Calu3 (cell line): ENCODE data around the gene SLC41A3. TPM values are rescaled to one million over a fixed set of nuclear protein-coding genes. Genes with fewer than 3 reads are reported as not detected.

Source experiments
- BruUV-seq: library from RNA; stranded (reverse); fragments of 400-500 nt; replicated peaks from 2 replicates; lab custom pipeline; 2021; lab: Mats Ljungman, UMichigan
- CTCF ChIA-PET: fragments of 300-600 bp; sonication (Branson Sonifier 250); formaldehyde crosslinking; loops from one replicate; lab custom pipeline; 2022; ENCODE audit warnings: antibody characterized with exemption; lab: Charles Lee
- DNase-seq: peaks from one replicate; pipeline ENCODE4 v3.0.0; 2022
- H3K27ac Mint-ChIP-seq: one replicate; pipeline ENCODE4 v1.8.0; 2022; ENCODE audit warnings: mixed read lengths; ENCODE audit not compliant: unreplicated experiment
- H3K27me3 Mint-ChIP-seq: one replicate; pipeline ENCODE4 v1.8.0; 2022; ENCODE audit warnings: mixed read lengths; ENCODE audit not compliant: unreplicated experiment
- H3K36me3 Mint-ChIP-seq: one replicate; pipeline ENCODE4 v1.8.0; 2022; ENCODE audit warnings: mild to moderate bottlenecking, moderate library complexity, mixed read lengths; ENCODE audit not compliant: insufficient read depth, unreplicated experiment
- H3K4me1 Mint-ChIP-seq: one replicate; pipeline ENCODE4 v1.8.0; 2022; ENCODE audit warnings: mild to moderate bottlenecking, low read depth, mixed read lengths; ENCODE audit not compliant: unreplicated experiment
- H3K4me3 Mint-ChIP-seq: one replicate; pipeline ENCODE4 v1.8.0; 2022; ENCODE audit warnings: mild to moderate bottlenecking, low read depth, moderate library complexity, mixed read lengths; ENCODE audit not compliant: unreplicated experiment
- H3K9me3 Mint-ChIP-seq: one replicate; pipeline ENCODE4 v1.8.0; 2022; ENCODE audit warnings: low read depth, mixed read lengths; ENCODE audit not compliant: unreplicated experiment
- CTCF ChIP-seq: fragments of 200-600 bp; IDR thresholded peaks from one replicate; pipeline ENCODE4 v1.8.0; 2022; ENCODE audit warnings: antibody characterized with exemption; ENCODE audit not compliant: unreplicated experiment
- intact Hi-C: fragments of 100-400 bp; cut with micrococcal nuclease; formaldehyde crosslinking; loops from one replicate; pipeline ENCODE4 v1.10.0; 2022; ENCODE audit not compliant: unreplicated experiment
- total RNA-seq: library from RNA; stranded (reverse); gene quantifications from 2 replicates; pipeline ENCODE4 v1.2.3, GENCODE V29; 2022

The SLC41A3 gene
- total RNA-seq, 1 experiment from 2014 or later: 101 TPM

- Mint-ChIP-seq H3K36me3 (peaks cover under 1% of the 10 kb centered on the region), H3K4me3 (no peak overlapping the region), H3K4me1 (no peaks in the 10 kb centered on the region), H3K27me3 (no peaks in the 10 kb centered on the region), H3K27ac (no peak overlapping the region), H3K9me3 (no peaks in the 10 kb centered on the region)
- intact Hi-C loops: no loop called here
- CTCF ChIA-PET: interaction anchor here (1.2 kb wide), 1 partner anchor 30 kb away, joined by 7 read pairs; no protein-coding TSS in a partner anchor
- DNase-seq: no peak
- no TSS peak for BruUV-seq
- no peak for TF ChIP-seq CTCF
Observed at GRCh38 chr3:126021224-126021623, 62.7 kb downstream of the SLC41A3 start.

GRCh38 chr3:126019683-126020082, 64.2 kb downstream of the SLC41A3 start:
- Mint-ChIP-seq H3K27ac (no peak overlapping the region), H3K4me1 (no peaks in the 10 kb centered on the region), H3K36me3 (no peaks in the 10 kb centered on the region), H3K27me3 (no peaks in the 10 kb centered on the region), H3K4me3 (no peak overlapping the region), H3K9me3 (no peaks in the 10 kb centered on the region)
- CTCF ChIA-PET: no interaction called here
- intact Hi-C loops: no loop called here
- DNase-seq: no peak
- no peak for TF ChIP-seq CTCF
- no TSS peak for BruUV-seq

GRCh38 chr3:126018995-126019394, 64.9 kb downstream of the SLC41A3 start:
- CTCF ChIA-PET: no interaction called here
- no TSS peak for BruUV-seq

GRCh38 chr3:126018545-126018944, 65.4 kb downstream of the SLC41A3 start:
- TF ChIP-seq CTCF: no peak
- no peak for DNase-seq
- intact Hi-C loops: no loop called here
- BruUV-seq: no TSS peak
- no peaks in the 10 kb centered on the region for H3K4me1 Mint-ChIP-seq
- CTCF ChIA-PET: interaction anchor here (0.6 kb wide), 1 partner anchor 11 kb away, joined by 6 read pairs; no protein-coding TSS in a partner anchor
- H3K27ac Mint-ChIP-seq: no peak overlapping the region
- H3K27me3 Mint-ChIP-seq: no peaks in the 10 kb centered on the region
- no peaks in the 10 kb centered on the region for H3K36me3 Mint-ChIP-seq
- no peaks in the 10 kb centered on the region for H3K9me3 Mint-ChIP-seq
- no peak overlapping the region for H3K4me3 Mint-ChIP-seq

More at GRCh38 chr3:126018995-126019394, 64.9 kb downstream of the SLC41A3 start:
- Mint-ChIP-seq H3K27me3 (no peaks in the 10 kb centered on the region), H3K4me3 (no peak overlapping the region), H3K9me3 (no peaks in the 10 kb centered on the region), H3K27ac (no peak overlapping the region), H3K4me1 (no peaks in the 10 kb centered on the region), H3K36me3 (no peaks in the 10 kb centered on the region)
- intact Hi-C loops: no loop called here
- no peak for DNase-seq
- no peak for TF ChIP-seq CTCF
